K562 treated with DMSO at 1 percent for 24 hours (cell line): ENCODE measurements around the gene HERPUD1. TPM values are rescaled to one million over a fixed set of nuclear protein-coding genes. Genes with fewer than 3 reads are reported as not detected.

Experiments used
- total RNA-seq: library from RNA; unstranded; fragments of 300-600 nt; gene quantifications from 2 replicates; pipeline ENCODE4 v1.2.3, GENCODE V29; 2022; ENCODE audit warnings: low read depth; ENCODE audit not compliant: insufficient read depth

HERPUD1 gene
- total RNA-seq: 80.5 and 82.4 TPM in 2 replicates

GRCh38 chr16:56931892-56932720, at the start of gene HERPUD1:
Gene HERPUD1 (plus strand): TSS chr16:56932142. CDS start chr16:56932245, 103 bp downstream.

GRCh38 chr16:56961851-56962281, 29.9 kb downstream of the HERPUD1 start, which contains the start of gene CETP:
Gene CETP (plus strand): TSS chr16:56961950. CDS start chr16:56961980, 30 bp downstream.

GRCh38 chr16:56988948-56989945, 57.3 kb downstream of the HERPUD1 start, which contains the start of gene NLRC5:
Gene NLRC5 (plus strand): TSS chr16:56989557. CDS start chr16:57020713, 31,156 bp downstream.

Other genes with a start within 250 kb of the HERPUD1 start
- 11.5 and 27.6 TPM in 2 replicates for gene MT1X, start 249.7 kb upstream of the HERPUD1 start, total RNA-seq
- 57.2 and 57.3 TPM in 2 replicates for gene NUP93, start 202.0 kb upstream of the HERPUD1 start, total RNA-seq
- gene SLC12A3, start 66.9 kb upstream of the HERPUD1 start, total RNA-seq: not detected in 2 replicates
- gene CETP, start 29.8 kb downstream of the HERPUD1 start, total RNA-seq: not detected in 2 replicates
- gene NLRC5, start 57.4 kb downstream of the HERPUD1 start, total RNA-seq: 0.31 and 0.61 TPM in 2 replicates
- gene CPNE2, start 160.4 kb downstream of the HERPUD1 start, total RNA-seq: 31.0 and 38.5 TPM in 2 replicates